SU-DHL-6 (cell line): ENCODE results near the gene ULBP2.
"Not testable (repeated sequence)": the region's sequence is repeated elsewhere in the genome, so short reads cannot be mapped to it uniquely, and the experiment has no call there.

Experiments used
- H2AFZ ChIP-seq: fragments of 200-600 bp; sonication (generic); 2 replicates; pipeline ENCODE4 v1.6.1; 2014; ENCODE audit warnings: low read depth, mild to moderate bottlenecking, moderate library complexity, mixed read lengths, antibody characterized with exemption, low read length; ENCODE audit not compliant: severe bottlenecking
- H3F3A ChIP-seq: fragments of 200-600 bp; shearing (Covaris generic); 2 replicates; pipeline ENCODE4 v1.6.0; 2016; ENCODE audit warnings: antibody characterized with exemption, mild to moderate bottlenecking; ENCODE audit not compliant: insufficient read depth
- H3K27ac ChIP-seq: fragments of 200-600 bp; sonication (generic); 2 replicates; pipeline ENCODE4 v1.5.1; 2016; ENCODE audit warnings: low read depth, mild to moderate bottlenecking, low read length, moderate library complexity, mixed read lengths
- H3K27me3 ChIP-seq: fragments of 200-600 bp; sonication (generic), shearing (Covaris generic); 2 replicates; pipeline ENCODE4 v1.6.0; 2014; ENCODE audit warnings: mild to moderate bottlenecking, low read length
- H3K36me3 ChIP-seq: fragments of 200-600 bp; sonication (generic); 2 replicates; pipeline ENCODE4 v1.6.1; 2014; ENCODE audit warnings: mild to moderate bottlenecking, low read length, mixed read lengths
- H3K4me2 ChIP-seq: fragments of 300-600, 200-600 bp; shearing (Covaris generic), sonication (generic); 2 replicates; pipeline ENCODE4 v1.6.0; 2014; ENCODE audit warnings: low read length, low read depth, mild to moderate bottlenecking; ENCODE audit not compliant: poor library complexity, severe bottlenecking
- H3K4me3 ChIP-seq: fragments of 200-600 bp; sonication (generic); 2 replicates; pipeline ENCODE4 v1.5.1; 2014; ENCODE audit warnings: antibody characterized with exemption, low read length, mild to moderate bottlenecking, mixed read lengths; ENCODE audit not compliant: insufficient read depth, poor library complexity, severe bottlenecking
- H3K79me2 ChIP-seq: fragments of 200-600 bp; sonication (generic); 2 replicates; pipeline ENCODE4 v1.6.1; 2014; ENCODE audit warnings: mild to moderate bottlenecking, low read length, moderate library complexity; ENCODE audit not compliant: insufficient read depth
- H3K9ac ChIP-seq: fragments of 200-600 bp; sonication (generic); 2 replicates; pipeline ENCODE4 v1.7.0; 2014; ENCODE audit warnings: mild to moderate bottlenecking, low read length
- H3K9me2 ChIP-seq: fragments of 200-600 bp; sonication (generic); replicated peaks from 2 replicates; pipeline ENCODE4 v1.6.1; 2014; ENCODE audit warnings: low read length; ENCODE audit not compliant: insufficient read depth
- H3K9me3 ChIP-seq: fragments of 200-600 bp; sonication (generic); 2 replicates; pipeline ENCODE4 v1.6.1; 2014; ENCODE audit warnings: low read length, mixed read lengths; ENCODE audit not compliant: insufficient read depth
- H4K20me1 ChIP-seq: fragments of 200-600 bp; sonication (generic); 2 replicates; pipeline ENCODE4 v1.6.1; 2014; ENCODE audit warnings: low read depth, mild to moderate bottlenecking, antibody characterized with exemption, low read length, moderate library complexity, mixed read lengths
- CTCF ChIP-seq: fragments of 200-600 bp; sonication (generic); IDR thresholded peaks from one replicate; pipeline ENCODE4 v1.5.1; 2017; ENCODE audit warnings: antibody characterized with exemption, mild to moderate bottlenecking, low read length, moderate library complexity; ENCODE audit not compliant: insufficient read depth, poor library complexity, severe bottlenecking
- EZH2phosphoT487 ChIP-seq: fragments of 200-600 bp; sonication (generic), shearing (Covaris generic); conservative IDR thresholded peaks from 2 replicates; pipeline ENCODE4 v1.6.1; 2018; ENCODE audit warnings: mild to moderate bottlenecking, antibody characterized with exemption, low read length, moderate library complexity, mixed read lengths

ULBP2 gene

GRCh38 chr6:149968909-149969308 is 27.1 kb downstream of the ULBP2 start:
- H4K20me1 ChIP-seq, H3K9me3 ChIP-seq, H3K4me3 ChIP-seq, H3K27ac ChIP-seq, H3K9ac ChIP-seq, H3F3A ChIP-seq, H3K27me3 ChIP-seq, H3K4me2 ChIP-seq, H3K36me3 ChIP-seq, H2AFZ ChIP-seq, H3K9me2 ChIP-seq, H3K79me2 ChIP-seq: not testable (repeated sequence)

- Histone ChIP-seq H3F3A (no peaks in the 10 kb centered on the region), H3K4me2 (no peak overlapping the region), H3K27ac (no peak overlapping the region), H3K27me3 (no peaks in the 10 kb centered on the region), H3K79me2 (no peaks in the 10 kb centered on the region), H3K9me3 (no peaks in the 10 kb centered on the region), H4K20me1 (no peaks in the 10 kb centered on the region), H2AFZ (no peak overlapping the region), H3K9ac (no peak overlapping the region), H3K9me2 (no peaks in the 10 kb centered on the region), H3K36me3 (no peaks in the 10 kb centered on the region), H3K4me3 (no peak overlapping the region)
- TF ChIP-seq CTCF (no peak), EZH2phosphoT487 (no peak)
Measured at GRCh38 chr6:149969635-149970034, 27.8 kb downstream of the ULBP2 start.

- H3K36me3 ChIP-seq, H3F3A ChIP-seq, H3K27me3 ChIP-seq, H3K9ac ChIP-seq, H3K9me3 ChIP-seq, H3K79me2 ChIP-seq, H3K4me3 ChIP-seq, H3K9me2 ChIP-seq, H3K27ac ChIP-seq, H3K4me2 ChIP-seq, H2AFZ ChIP-seq, H4K20me1 ChIP-seq: not testable (repeated sequence)
Measured at GRCh38 chr6:149974394-149974793, 32.6 kb downstream of the ULBP2 start.

- Histone ChIP-seq H2AFZ (no peak overlapping the region), H3K27ac (no peak overlapping the region), H3K4me2 (no peak overlapping the region), H3K27me3 (no peaks in the 10 kb centered on the region), H3K4me3 (no peak overlapping the region), H3K79me2 (no peaks in the 10 kb centered on the region), H3K9me3 (no peaks in the 10 kb centered on the region), H4K20me1 (no peaks in the 10 kb centered on the region), H3K36me3 (no peaks in the 10 kb centered on the region), H3K9me2 (no peaks in the 10 kb centered on the region), H3K9ac (no peak overlapping the region), H3F3A (no peaks in the 10 kb centered on the region)
- TF ChIP-seq EZH2phosphoT487 (no peak), CTCF (no peak)
Measured at GRCh38 chr6:149974825-149975224, 33.0 kb downstream of the ULBP2 start.
